HG02943 (cell line): ENCODE data around the gene MLPH.

Source experiments
- ATAC-seq: cut with Tn5 transposase; IDR thresholded peaks from one replicate; pipeline ENCODE4 v1.9.1; 2021; ENCODE audit warnings: mild to moderate bottlenecking, low read depth, moderate library complexity; ENCODE audit not compliant: unreplicated experiment

Gene MLPH

DNA sequence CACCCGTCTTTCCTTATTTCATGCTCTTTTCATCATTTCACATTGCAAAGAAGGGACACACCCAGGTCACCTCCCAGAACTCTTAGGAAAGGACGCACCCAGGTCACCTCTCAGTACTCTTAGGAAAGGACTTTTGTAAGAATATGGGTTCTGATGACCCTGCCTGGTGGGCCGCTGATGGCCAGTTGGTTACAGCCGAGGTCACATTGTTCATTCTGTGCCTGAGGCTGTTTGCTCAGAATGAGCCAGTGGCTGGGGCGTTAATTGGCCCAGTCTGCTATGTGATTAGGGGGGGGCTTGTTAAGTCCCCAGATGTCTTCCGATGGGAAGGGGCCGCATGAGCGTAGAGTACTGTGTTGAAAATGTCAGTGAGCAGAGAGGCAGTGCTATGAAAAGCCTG is 9.4 kb downstream of the MLPH start:
- no peak for ATAC-seq

GRCh38 chr2:237497009-237497837 is 10.2 kb downstream of the MLPH start:
- ATAC-seq: no peak

DNA sequence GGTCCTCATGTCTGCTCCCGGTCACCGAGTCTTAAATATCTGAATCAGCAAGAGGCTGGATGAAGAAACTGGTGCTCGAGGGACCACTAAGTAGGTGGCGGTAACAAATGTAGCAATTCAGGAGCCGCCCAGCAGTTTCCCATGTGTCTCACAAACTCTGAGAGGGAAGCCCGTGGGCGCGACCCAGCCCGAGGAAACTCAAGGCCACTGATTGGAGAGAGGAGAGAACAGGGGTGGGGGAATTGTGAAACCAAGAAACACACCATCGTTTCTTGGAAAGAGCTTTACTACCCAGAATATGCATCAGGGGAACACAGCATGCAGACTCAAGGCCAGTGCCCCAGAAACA is 10.8 kb downstream of the MLPH start:
- ATAC-seq: no peak

DNA sequence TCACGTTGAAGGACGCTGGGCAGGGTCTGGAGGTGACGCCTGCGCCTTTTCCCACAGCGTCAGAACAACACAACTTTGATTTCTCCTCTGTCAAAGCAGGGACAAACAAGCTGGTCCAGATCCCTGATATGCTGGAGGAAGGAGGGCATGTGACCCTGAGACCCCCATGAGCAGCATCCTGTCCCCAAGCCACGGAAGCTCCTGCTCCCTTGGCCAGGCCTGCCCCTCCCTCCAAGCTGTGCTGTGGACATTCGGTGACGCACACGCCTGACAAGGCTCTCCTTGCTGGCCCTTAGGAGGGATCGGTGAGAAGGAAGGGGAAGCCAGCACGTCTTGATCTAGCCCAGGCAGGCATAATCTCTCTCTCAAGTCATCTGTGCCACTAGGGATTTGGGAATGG is 11.3 kb downstream of the MLPH start:
- ATAC-seq: no peak

DNA sequence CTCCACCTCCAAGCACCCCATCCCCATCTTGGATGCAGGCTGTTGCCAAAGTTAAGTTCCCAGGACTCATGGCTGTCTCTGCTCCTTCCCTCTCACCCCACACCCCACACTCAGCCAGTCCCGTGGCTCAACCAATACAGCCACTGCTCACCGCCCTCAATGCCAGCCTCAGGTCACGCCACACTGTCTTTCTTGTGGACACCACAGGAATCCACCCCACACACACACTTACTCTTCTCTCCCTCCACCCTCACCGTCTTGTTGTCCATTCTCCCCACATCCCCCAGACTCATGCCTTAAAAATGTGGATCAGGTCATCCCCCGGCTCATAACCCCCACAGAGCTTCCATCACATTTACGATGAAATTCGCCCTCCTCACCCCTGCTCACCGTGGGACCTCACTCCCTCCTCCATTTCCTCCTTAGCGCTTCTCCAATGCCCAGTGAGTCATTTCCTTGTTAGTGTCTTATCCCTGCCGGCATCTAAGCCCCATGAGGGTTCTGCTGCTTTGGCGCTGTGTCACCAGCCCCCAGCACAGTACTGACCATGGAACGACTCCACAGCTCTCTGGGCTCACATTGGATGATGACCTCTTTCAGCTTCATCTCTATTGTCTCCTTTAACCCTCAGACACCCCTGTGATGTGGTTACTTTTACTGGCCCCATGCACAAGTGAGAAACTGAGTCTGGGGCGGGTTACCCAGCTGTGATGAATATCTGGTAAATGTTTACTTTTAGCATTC is 13.8 kb downstream of the MLPH start:
- ATAC-seq: no peak

DNA sequence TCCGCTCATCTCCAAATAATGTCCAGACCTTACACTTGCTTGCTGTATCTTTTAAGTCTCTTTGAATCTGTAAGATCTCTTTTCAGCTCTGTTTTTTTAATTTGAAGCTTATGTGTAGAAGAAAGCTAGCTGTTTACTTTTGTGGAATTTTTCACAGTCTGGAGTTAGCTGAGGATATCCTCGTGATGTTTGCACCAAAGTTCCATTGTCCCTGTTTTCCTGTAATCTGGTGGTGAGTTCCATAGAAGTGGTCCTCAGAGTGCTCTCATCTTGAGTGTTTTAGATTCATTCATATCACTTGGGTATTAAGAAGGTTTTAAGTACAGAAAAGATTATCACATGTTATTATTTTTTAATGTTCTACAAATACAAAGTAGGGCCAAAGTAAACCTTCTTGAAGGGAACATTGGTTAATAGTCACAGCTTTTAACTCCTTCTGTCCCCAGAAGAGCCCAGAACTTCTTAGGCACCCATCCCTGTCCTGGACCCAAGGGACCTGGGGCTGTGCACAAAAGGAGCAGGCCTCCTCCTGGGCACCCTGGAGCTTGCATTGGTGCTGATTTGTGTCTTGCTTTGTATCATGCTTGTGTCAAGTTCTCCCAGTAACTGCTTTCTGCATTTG is 15.0 kb downstream of the MLPH start:
- no peak for ATAC-seq

DNA sequence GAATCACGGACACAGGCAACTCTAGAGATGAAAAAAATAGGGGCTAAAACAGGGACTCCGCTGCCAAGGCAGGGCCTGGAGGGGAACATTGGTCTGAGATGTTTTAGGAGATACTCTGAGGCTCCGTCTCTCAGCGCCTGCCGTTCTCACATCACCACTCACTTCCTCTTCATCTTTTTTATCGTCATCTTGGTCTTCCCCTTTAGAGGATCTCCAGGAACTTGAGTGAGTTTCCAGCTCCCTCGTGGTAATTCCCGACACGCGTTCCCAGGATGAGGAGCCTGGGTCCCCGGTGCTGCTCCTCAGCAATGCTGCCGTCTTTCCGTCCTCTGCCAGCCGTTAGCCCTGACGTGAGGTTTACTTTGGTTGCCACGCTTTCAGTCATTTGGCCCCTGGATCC is 16.1 kb downstream of the MLPH start:
- ATAC-seq: no peak

DNA sequence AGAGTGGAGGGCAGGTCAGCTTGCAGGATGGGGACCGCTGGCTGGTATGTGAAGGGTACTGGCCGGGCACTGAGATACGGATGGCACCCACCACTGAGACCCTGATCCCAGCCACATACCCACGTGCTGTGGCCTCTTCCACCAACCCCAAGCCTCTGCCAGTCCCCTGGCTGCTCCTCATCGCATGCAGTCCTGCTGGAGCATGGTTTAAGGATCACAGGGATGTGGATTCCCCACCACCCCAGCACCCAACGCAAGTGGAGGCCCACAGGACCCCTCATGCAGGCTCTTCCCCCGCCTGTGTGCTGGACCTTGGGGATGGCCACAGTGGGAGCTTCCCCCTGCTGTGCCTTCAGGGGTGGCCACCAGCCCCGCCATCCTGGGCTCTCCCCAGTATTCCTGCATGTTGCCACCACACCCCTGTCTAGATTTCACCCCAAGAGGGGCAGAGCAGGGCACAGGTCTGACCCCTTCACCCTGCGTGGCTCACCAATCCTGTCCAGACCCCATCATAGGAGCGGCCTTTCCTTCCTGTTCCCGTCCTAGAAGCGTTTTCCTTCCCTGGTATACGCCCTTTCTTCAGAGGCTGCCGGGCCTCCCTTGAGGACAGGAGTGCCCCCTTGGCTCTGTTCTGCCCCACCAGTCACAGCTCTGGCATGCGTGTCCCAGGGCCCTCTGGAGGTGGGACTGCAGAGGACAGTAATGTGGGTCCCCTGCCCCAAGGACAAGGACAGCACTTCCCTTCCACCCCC is 18.3 kb downstream of the MLPH start:
- no peak for ATAC-seq

- ATAC-seq: no peak
Measured at GRCh38 chr2:237507512-237507911, 20.5 kb downstream of the MLPH start.

DNA sequence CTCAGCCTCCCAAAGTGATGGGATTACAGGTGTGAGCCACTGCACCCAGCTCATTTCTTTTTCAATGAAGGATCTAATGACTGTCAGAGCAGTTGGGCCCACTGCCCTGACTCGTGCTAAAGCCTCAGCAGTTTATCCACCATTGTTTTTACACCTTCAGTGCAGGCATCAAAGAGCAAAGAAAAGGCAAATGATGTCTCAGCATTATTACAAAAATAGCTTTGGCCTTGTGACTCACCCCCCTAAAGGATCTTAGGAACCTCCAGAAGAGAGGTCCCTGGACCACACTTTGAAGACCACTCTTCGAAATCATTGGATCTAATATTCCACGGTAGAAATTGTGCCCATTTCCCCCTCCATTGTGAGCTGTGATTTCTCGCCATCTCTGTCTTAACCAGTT is 21.3 kb downstream of the MLPH start:
- ATAC-seq: no peak

DNA sequence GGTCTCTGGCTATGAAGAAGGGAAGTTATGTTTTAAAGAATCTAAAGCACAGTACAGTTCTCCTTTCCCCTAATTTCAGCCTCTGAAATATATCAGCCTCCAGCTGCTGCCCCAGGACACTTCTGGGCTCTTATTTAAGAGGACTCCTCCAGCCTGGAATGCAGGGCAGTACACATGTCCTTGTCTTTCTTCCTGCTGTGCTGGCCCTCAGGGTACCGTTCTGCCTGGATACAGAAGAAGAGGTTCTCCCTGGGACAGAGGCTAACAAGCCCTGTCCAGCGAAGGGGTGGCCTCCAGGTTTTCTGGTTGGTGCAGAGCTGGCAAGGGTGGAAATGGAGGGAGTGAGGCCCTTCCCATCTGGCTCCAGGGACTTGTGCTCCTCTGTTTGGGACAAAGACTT is 22.1 kb downstream of the MLPH start:
- no peak for ATAC-seq

DNA sequence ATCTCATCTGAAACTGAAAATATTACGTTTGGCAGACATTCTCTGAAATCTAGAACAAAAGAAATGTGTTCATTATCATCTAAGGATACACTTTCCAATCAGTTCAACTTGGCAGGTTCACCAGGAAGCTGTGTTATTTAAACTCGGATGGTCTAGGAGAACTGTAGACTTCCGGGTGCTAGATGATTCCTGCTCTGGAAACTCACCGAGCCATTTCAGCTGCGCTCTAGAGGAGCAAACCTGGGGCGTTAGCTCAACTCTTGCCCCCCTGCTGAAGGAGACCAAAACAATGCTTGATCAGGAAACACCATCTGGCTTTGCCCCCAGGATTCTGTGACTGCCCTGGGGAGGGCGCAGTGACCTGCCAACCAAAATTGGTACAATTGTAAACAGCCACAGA is 22.9 kb downstream of the MLPH start:
- ATAC-seq: no peak

DNA sequence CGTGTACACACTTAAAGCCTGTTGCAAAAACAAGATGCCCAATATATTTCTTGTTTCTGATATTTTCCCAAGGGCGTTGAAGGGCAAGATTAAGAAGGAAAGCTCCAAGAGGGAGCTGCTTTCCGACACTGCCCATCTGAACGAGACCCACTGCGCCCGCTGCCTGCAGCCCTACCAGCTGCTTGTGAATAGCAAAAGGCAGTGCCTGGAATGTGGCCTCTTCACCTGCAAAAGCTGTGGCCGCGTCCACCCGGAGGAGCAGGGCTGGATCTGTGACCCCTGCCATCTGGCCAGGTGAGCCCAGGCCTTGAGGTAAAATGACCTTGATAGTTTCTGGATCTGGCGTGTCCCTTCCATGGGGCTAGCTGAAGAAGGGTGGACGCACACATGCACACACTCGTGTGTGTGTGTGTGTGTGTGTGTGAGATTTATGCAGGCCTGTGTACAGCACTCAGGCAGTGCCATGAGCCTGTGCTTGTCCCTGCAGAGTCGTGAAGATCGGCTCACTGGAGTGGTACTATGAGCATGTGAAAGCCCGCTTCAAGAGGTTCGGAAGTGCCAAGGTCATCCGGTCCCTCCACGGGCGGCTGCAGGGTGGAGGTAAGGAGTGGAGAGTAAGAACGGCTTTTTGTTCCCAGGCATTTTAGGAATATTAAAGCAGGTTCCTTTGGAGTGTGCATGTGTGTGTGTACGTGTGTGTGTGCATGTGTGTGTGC is 23.6 kb downstream of the MLPH start:
- no peak for ATAC-seq

DNA sequence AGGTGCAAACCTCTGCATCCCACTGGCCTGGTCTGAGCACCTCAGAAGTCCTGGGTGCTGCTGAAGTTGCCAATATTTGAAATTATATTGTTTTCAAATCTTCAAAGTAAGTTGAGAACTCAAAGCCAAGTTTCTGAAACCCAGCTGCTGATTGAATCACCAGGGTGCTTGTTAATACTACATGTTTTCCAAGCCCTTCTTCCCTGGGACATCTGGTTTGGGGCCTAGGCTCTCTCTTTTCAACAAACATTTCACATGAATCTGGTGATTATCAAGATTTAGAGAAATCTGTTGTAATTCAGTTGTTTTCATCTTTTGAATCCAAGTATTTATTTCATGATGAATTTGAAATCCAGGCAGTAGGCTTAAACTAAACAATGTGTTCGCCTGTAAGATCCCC is 24.4 kb downstream of the MLPH start:
- no peak for ATAC-seq

DNA sequence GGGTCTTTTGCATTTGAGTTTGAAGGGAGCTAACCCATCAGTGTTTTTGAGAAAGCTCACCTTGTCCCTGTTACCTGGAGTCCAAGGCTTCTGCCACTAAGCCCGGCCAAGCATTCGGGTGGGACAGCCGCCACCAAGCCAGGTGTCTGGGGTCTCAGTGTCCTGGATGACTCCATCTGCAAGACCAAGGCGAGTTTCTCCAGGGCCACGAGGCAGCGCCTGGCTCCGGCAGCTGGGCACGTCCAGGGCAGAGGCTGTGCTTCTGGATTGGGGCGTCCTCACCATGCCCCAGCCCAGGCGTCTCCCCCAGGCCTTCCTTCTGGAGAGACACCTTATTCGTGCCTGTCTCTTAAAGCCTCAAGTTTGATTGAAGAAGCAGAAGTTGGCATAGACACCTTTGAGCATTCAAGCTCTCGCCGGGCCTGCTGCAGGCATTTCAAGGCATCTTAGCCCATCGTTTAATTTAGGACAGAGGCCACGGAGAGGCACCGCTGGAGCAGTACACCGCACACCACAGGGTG is 24.9 kb downstream of the MLPH start:
- ATAC-seq: no peak

DNA sequence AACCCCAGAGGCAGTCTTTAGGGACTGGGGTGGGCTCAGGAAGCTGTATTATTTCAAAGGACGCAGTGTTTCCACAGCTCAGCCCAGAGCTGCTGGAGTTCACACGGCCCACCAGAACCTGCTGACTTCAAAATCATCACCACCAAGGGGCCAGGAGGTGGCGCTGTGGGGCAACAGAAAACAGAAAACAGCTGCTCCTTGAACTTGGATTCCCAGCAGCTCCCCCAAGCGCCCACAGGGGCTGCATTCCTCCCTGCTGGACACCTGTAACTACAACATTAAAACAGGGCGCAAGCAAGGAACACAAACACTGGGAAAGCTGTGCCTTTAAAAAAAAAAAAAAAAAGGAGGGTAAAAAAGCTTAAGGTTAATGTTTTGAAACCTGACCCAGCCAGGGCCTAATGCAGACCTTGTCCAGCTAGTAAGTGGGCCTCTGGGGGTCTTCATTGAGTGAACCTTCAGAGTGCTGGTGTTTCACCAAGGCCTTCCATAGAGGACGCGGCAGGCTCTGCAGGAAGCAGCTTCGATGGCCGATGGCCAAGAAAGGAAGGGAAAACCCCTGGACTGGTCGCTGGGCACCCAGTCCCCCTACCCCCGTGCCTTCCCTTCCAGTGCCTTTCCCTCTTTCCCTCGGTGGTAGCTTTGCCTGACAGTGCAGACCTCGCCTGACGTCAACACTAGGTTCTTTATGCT is 25.9 kb downstream of the MLPH start:
- no peak for ATAC-seq

DNA sequence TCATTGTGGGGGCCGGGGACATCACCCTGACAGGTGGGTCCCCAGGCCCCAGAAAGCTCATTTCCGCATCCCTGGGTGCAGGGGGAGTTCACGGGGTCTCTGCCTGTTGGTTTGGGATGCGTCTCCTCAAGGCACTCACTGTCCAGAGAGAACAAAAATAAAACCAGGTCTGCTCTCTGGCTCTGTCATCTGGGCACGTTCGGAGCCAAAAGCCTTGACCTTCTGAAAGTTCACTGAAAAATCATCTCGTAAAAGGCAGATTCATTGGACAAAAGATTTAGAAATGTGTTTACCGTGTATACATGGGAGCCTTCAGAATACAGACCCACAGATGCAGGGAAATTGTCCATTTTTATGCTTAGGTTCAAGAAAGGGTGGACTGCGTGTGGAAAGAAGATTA is 26.6 kb downstream of the MLPH start:
- no peak for ATAC-seq

GRCh38 chr2:237514474-237515130 is 27.6 kb downstream of the MLPH start:
- ATAC-seq: no peak

GRCh38 chr2:237515166-237515565 is 28.1 kb downstream of the MLPH start:
- no peak for ATAC-seq
